Measurements from ENCODE around the gene KCNIP1.

Gene KCNIP1

DNA sequence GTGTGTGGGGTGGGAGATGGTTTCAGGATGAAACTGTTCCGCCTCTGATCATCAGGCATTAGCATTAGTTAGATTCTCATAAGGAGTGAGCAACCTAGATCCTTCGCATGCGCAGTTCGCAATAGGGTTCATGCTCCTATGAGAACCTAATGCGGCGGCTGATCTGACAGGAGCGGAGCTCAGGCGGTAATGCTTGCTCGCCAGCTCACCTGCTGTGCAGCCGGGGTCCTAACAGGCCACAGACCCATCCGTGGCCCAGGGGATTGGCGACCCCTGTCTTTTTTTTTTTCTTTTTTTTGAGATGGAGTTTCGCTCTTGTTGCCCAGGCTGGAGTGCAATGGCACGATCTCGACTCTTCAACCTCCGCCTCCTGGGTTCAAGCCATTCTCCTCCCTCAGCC is 119.1 kb downstream of the KCNIP1 start:
- no peak for ATAC-seq (replicated peaks)
- Mint-ChIP-seq H3K9me3 (no peaks in the 10 kb centered on the region), H3K27ac (no peak overlapping the region), H3K4me1 (ENCODE audit: low read depth in 2 of 2) (peaks cover 0 to 3% of the 10 kb centered on the region in 2 donors), H3K27me3 (peaks cover 10 to 33% of the 10 kb centered on the region in 2 donors), H3K36me3 (ENCODE audit: insufficient read depth) (peaks cover 2% of the 10 kb centered on the region), H3K4me3 (no peak overlapping the region)
- no peak for DNase-seq

DNA sequence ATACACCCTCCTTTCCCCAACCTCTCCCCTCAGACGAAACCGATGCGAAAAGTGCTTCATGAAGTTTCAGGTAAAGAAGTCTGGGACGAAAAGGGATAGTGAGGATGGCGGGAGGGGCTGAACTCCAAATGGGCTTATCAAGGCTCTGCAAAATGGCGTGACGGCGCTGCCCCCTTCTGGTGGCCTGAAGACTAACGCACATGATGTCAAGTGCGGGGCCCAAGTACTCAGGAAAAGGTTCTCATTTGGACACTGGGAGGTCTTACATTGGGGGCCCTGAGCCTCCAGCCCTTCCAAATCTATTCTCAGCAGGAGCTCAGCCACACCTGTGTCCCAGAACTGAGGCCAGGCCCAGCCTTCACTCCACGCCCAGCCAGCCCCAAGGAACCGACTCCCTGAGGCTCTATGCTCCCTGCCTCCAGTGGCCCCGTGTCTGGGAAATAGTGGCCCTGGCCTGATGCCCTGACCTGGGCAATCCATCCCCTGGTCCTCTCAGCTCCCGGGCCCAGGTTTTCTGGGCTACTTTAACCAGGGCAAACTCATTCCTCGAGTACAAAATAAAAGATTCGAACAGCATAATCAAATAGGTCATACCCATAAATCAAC is 119.9 kb downstream of the KCNIP1 start:
- Mint-ChIP-seq H3K27ac (no peak overlapping the region), H3K36me3 (ENCODE audit: insufficient read depth) (peaks cover 3% of the 10 kb centered on the region), H3K4me1 (ENCODE audit: low read depth in 2 of 2) (no peaks in the 10 kb centered on the region), H3K27me3 (peaks cover 10 to 38% of the 10 kb centered on the region in 2 donors), H3K4me3 (no peak overlapping the region), H3K9me3 (no peaks in the 10 kb centered on the region)
- ATAC-seq (replicated peaks) (no peak), DNase-seq (no peak)

DNA sequence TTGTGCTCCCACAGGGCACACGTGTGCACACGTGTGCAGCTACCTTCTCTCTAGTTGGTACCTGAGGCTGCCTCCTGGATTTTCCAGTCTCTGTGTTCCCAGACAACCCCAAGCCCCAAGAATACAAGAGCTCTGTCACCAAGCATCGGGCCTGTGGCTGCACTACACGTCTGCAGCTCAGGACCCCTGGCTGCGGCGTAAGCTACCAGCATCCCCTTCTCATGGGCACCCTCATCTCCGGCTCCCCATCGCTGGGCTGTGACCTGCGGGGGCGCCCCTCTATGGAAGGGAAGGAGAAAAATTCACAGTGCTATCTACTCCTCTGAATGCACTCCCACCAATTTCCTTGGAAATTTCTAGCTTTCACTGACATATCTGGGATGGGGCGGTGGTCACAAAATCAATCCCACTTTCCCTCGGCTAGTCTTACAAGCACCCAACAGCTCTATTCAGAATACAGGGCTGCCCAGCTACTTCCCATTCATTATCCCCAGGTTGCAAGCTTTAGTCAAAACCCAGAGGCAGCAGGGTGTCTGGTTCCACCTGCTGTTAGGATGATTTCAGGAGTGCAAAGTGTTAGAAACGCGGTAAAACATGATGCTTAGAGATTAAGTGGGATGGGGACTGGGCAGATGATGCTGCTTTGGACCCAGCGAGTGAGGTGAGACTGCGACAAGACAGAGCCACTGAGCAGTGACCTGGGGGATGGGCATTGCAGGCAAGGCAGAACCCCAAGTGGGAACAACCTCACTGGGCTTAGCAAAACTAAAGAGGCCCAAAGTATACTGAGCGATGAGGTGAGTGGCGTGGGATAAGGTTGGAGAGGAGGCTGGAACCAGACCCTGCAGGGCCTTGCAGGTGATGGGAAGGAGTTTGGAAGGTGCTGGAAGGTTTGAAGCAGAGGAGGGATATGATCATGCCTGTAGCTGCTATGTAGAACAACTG is 121.7 kb downstream of the KCNIP1 start:
- peaks cover 3% of the 10 kb centered on the region for H3K36me3 Mint-ChIP-seq (ENCODE audit: insufficient read depth)

DNA sequence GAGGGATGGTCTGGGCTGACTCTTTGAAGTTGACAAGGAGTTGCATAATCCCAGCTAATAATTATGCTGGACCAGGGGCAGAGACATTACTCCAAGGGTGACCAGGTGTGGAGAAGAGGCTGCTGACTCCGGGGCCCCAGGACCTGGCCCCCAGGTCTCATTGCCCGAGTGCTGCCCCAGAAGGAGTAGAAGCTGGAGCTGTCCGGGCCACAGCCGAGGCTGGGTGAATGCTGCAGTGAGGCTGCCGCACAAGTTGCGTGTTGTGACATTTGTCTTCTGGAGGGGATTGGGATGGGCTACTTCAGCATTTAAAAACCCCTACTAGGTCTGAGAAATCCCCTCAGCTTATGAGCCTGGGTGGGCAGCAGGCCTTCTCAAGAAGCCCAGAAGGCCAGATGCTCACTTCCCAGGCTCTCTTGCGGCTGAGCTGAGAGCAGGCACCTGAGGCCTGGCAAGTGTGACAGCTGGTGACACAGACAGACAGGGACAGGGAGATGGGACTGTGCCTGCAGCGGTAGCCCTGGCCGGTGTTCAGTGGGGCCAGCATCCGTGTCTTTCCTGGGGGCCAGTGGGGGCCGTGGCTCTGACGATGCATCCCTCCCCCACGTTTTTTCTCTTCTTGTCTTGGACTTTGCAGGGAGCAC is 122.8 kb downstream of the KCNIP1 start:
- H3K36me3 Mint-ChIP-seq (ENCODE audit: insufficient read depth), result peaks cover 3% of the 10 kb centered on the region
- H3K9me3 Mint-ChIP-seq, result no peaks in the 10 kb centered on the region
- DNase-seq, result no peak
- no peak overlapping the region for H3K4me3 Mint-ChIP-seq
- ATAC-seq (replicated peaks), result no peak
- peaks cover 10 to 54% of the 10 kb centered on the region in 2 donors for H3K27me3 Mint-ChIP-seq
- H3K27ac Mint-ChIP-seq, result no peak overlapping the region
- no peaks in the 10 kb centered on the region for H3K4me1 Mint-ChIP-seq (ENCODE audit: low read depth in 2 of 2)

More for the DNA sequence above, 121.7 kb downstream of the KCNIP1 start:
- DNase-seq (no peak), ATAC-seq (replicated peaks) (no peak)
- Mint-ChIP-seq H3K27ac (no peak overlapping the region), H3K4me1 (ENCODE audit: low read depth in 2 of 2) (no peaks in the 10 kb centered on the region), H3K4me3 (no peak overlapping the region), H3K27me3 (peaks cover 10 to 54% of the 10 kb centered on the region in 2 donors), H3K9me3 (no peaks in the 10 kb centered on the region)

DNA sequence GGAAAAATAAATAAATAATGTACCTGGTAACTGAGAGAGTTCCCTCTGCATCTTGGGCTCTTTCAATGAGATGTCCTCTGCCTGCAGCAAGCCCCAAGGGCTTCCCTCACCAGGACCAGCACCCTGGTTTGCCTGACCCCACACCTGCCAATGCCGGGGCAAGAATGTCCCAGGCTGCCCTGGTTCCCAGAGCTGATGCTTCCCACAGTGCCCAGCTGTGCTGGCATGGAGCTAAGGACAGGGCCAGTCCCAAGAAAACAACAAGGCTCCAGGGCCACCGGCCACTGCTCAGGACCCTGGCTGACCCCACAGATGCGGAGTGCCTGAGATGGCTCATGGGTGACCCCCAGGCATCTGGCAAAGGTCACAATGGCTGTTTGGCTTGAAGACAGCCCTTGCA is 123.5 kb downstream of the KCNIP1 start:
- Mint-ChIP-seq H3K36me3 (ENCODE audit: insufficient read depth) (peaks cover 3% of the 10 kb centered on the region), H3K4me3 (no peak overlapping the region), H3K9me3 (no peaks in the 10 kb centered on the region), H3K4me1 (ENCODE audit: low read depth in 2 of 2) (peaks cover 0 to under 1% of the 10 kb centered on the region in 2 donors), H3K27ac (no peak overlapping the region), H3K27me3 (peaks cover 10 to 54% of the 10 kb centered on the region in 2 donors)
- no peak for ATAC-seq (replicated peaks)
- DNase-seq, result no peak

DNA sequence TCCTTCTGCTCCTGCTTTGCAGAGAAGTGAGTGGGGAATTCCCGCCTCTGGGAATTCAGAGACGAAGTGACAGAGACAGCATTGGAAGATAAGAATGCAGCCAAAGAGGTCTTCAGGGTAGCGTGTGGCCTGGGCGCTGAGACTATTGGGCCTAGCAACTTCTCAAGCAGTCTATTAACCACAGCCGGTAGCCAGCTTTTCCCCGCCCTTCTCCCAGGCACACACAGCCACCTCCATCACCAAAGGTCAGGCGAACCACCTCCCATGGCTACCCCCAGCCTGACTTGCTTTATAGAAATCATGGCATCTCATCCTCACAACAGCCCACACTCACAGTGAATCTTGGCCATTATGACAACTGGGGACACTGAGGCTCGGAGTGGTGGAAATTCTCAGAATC is 124.2 kb downstream of the KCNIP1 start:
- H3K4me1 Mint-ChIP-seq (ENCODE audit: low read depth in 2 of 2), result peaks cover 2 to 6% of the 10 kb centered on the region in 2 donors

DNA sequence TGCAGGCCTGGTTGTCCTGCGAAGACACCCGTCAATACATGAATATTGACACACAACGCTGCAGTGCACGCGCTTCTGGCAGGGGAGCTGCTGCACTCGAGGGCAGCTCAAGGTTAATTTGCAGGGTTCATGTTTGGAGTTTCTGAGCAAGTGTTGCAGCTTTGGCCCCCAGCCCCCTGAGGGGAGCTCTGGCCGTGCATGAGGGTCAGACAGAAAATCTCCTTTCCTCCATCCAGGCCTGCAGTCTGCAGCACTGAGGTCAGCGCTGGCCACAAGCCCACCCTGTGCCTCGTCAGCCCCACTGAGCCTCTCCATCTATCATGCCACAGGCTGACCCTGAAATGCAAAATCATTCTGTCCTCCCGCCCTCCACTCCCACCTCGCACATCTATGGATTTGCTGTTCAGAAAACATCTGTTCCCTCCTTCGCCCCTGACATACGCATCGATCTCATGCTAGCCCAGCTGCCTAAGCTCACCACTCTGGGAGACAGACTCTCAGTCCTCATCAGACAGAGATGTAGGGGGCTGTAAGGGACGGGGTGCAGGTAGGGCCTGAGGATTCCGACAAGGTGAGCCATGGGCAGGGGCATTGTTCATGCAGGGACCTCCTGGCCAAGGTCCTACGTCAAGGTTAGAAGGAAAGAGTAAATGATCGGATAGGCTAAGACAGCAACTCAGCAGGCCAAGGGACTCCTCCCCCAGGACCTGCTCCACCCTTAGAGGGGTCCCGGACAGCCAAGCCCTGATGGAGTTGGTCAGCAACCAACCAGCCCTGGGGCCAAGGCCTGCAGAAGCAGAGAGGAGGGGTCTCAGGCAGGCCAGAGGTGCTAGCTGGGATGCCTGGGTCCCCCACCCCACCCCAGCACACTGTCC is 125.1 kb downstream of the KCNIP1 start:
- Mint-ChIP-seq H3K27me3 (peaks cover 10 to 49% of the 10 kb centered on the region in 2 donors), H3K36me3 (ENCODE audit: insufficient read depth) (peaks cover 3% of the 10 kb centered on the region), H3K27ac (no peak overlapping the region), H3K4me3 (no peak overlapping the region), H3K4me1 (ENCODE audit: low read depth in 2 of 2) (peaks cover 10 to 14% of the 10 kb centered on the region in 2 donors), H3K9me3 (no peaks in the 10 kb centered on the region)
- ATAC-seq (replicated peaks) (no peak), DNase-seq (no peak)

More for the DNA sequence above, 124.2 kb downstream of the KCNIP1 start:
- H3K27me3 Mint-ChIP-seq, result peaks cover 10 to 54% of the 10 kb centered on the region in 2 donors
- peaks cover 3% of the 10 kb centered on the region for H3K36me3 Mint-ChIP-seq (ENCODE audit: insufficient read depth)
- H3K9me3 Mint-ChIP-seq, result no peaks in the 10 kb centered on the region
- no peak overlapping the region for H3K4me3 Mint-ChIP-seq
- H3K27ac Mint-ChIP-seq, result no peak overlapping the region
- DNase-seq (no peak), ATAC-seq (replicated peaks) (no peak)

DNA sequence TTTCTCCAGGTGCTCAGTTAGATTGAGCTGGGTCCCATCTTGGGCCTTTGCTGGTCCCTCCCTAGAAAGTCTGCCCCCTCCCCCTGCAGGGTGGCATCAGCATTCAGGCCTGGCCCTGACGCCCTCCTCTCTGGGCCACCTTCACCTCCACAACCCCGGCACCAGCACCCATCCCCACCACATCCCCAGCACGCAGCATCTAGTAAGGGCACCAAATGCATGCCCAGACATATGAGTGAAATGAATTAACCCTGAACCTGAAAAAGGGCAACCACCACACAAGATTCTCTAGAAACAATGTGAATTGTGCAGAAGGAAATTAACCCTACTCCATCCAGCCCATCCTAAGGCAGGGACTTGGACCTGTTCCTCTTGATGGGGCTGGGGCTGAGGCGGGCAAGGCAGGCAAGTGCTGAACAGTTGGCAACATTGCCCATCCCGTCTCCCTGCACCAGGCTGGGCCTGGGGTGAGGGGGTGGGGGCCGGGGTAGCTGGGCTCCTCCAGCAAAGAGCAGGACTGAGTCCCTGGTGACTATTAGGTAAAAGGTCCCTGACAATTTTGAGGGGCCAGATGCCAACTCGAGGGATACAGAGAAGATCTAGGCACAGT is 125.9 kb downstream of the KCNIP1 start:
- DNase-seq (no peak), ATAC-seq (replicated peaks) (no peak)
- Mint-ChIP-seq H3K4me1 (ENCODE audit: low read depth in 2 of 2) (peaks cover 15% of the 10 kb centered on the region in 2 donors), H3K9me3 (no peaks in the 10 kb centered on the region), H3K27ac (no peak overlapping the region), H3K27me3 (peaks cover 11 to 44% of the 10 kb centered on the region in 2 donors), H3K4me3 (no peak overlapping the region), H3K36me3 (ENCODE audit: insufficient read depth) (peaks cover 3% of the 10 kb centered on the region)

DNA sequence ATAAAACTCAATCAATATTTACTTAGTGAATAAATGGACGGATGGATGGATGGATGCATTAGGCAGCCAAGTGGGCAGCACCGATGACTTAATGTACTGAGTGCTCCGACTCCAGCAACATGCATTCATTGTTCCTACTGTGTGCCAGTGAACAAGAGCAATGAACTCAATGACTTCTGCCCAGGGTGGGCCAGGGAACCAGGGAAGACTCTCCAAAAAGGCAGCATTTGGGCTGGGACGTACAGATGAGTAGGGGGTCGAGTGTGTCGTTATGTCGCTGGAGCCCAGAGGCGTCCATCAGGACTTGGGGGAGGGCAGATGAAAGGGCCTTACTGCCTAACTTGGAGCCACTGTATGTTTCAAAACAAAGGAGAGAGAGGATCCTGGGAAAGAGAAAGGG is 126.4 kb downstream of the KCNIP1 start:
- no peaks in the 10 kb centered on the region for H3K9me3 Mint-ChIP-seq
- H3K36me3 Mint-ChIP-seq (ENCODE audit: insufficient read depth), result peaks cover 3% of the 10 kb centered on the region
- peaks cover 15% of the 10 kb centered on the region in 2 donors for H3K4me1 Mint-ChIP-seq (ENCODE audit: low read depth in 2 of 2)
- peaks cover 12 to 39% of the 10 kb centered on the region in 2 donors for H3K27me3 Mint-ChIP-seq
- ATAC-seq (replicated peaks), result no peak
- DNase-seq, result no peak
- H3K27ac Mint-ChIP-seq, result no peak overlapping the region
- no peak overlapping the region for H3K4me3 Mint-ChIP-seq

DNA sequence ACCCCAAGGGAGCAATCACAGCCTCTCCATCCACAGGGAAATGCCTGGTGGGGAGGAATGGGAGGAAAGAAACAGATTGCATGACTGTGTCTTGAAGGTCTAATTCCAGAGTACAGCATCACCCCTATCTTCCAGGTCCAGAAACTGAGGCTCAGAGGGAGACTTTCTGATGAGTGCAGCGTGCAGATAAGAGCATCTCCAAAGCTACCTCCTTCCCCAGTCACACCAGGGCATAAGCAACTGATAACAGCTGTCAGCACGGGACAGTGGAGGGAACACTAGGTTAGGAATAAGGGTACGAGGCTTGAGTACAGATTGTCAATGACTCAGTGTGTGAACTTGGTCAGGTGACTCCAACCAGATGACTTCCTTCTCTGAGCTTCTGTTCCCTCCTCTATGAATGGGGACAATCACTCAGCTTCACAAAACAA is 126.9 kb downstream of the KCNIP1 start:
- Mint-ChIP-seq H3K27ac (no peak overlapping the region), H3K27me3 (peaks cover 12 to 34% of the 10 kb centered on the region in 2 donors), H3K36me3 (ENCODE audit: insufficient read depth) (peaks cover 3% of the 10 kb centered on the region), H3K4me3 (no peak overlapping the region), H3K4me1 (ENCODE audit: low read depth in 2 of 2) (peaks cover 15% of the 10 kb centered on the region in 2 donors), H3K9me3 (no peaks in the 10 kb centered on the region)
- ATAC-seq (replicated peaks), result no peak
- DNase-seq, result no peak

DNA sequence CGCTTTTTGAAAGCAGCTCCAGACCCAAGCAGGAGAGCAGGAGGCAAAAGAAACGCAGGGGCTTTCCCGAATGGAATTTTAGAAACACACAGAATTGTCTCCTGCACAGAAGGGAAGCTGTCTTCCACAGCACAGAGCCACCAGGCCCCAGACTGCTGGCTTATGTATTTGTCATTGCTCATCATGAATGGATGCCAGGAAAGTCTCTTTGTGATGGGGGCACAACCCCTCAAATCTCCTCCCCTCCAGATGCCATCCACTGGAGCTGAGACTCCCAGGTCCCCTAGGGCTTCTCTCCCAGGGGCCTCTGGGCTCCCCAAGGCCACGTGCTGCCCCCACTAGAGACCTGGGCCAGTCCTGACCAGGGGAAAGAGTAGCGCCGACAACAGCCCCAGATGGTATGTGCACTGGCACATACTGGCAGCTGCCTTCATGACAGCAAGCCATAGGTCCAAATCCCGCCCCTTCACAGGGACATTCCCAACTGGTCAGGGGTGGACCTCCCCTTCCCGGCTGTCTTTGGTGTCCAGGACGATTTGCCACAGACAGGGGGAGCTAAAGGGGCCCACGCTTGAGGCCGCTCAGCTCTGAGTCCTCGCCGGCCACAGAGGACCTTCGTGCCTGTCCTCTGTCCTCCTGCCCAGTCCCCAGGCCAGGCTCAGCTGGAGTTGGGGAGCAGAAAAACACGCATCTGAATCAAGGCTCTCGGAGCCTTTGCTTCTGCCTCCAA is 127.8 kb downstream of the KCNIP1 start:
- no peak overlapping the region for H3K4me3 Mint-ChIP-seq
- no peak for DNase-seq

More for the DNA sequence above, 127.8 kb downstream of the KCNIP1 start:
- H3K4me1 Mint-ChIP-seq (ENCODE audit: low read depth in 2 of 2), result peaks cover 15% of the 10 kb centered on the region in 2 donors
- H3K9me3 Mint-ChIP-seq, result no peaks in the 10 kb centered on the region
- peaks cover 12 to 29% of the 10 kb centered on the region in 2 donors for H3K27me3 Mint-ChIP-seq
- peaks cover 3% of the 10 kb centered on the region for H3K36me3 Mint-ChIP-seq (ENCODE audit: insufficient read depth)
- H3K27ac Mint-ChIP-seq, result no peak overlapping the region
- no peak for ATAC-seq (replicated peaks)
